Stomach (tissue), 9 donors: Measurements from ENCODE around the gene THSD4. TPM values are rescaled to one million over a fixed set of nuclear protein-coding genes. Genes with fewer than 3 reads are reported as not detected.

Source experiments
- DNase-seq, 2 donors: peaks; one replicate each; pipeline versions ENCODE4 v3.0.0 to v3.0.0-alpha.2; 2013 to 2019
- H3K27ac ChIP-seq, 5 donors: fragments of 200-600 bp in 4 of 5; sonication (generic) in 4 of 5; one replicate each; pipeline ENCODE4 v1.5.1; 2013 to 2019; ENCODE audit warnings: mild to moderate bottlenecking in 1 of 5, moderate library complexity in 1 of 5
- H3K27me3 ChIP-seq, 3 donors: fragments of 200-600 bp; sonication (generic); one replicate each; pipeline ENCODE4 v1.5.1; 2017 to 2019; ENCODE audit warnings: mixed run types in 1 of 3
- H3K36me3 ChIP-seq, 4 donors: fragments of 200-600 bp; sonication (generic); 1 replicate in 3 of 4; 2 replicates in 1 of 4; pipeline ENCODE4 v1.5.1; 2016 to 2019
- H3K4me1 ChIP-seq, 4 donors: fragments of 200-600 bp; sonication (generic); one replicate each; pipeline ENCODE4 v1.5.1; 2016 to 2019
- H3K4me3 ChIP-seq, 4 donors: fragments of 200-600 bp; sonication (generic) in 3 of 4; one replicate each; pipeline ENCODE4 v1.5.1; 2016 to 2019; ENCODE audit warnings: mild to moderate bottlenecking in 1 of 4
- H3K9me3 ChIP-seq, 4 donors: fragments of 200-600 bp; sonication (generic); one replicate each; pipeline ENCODE4 v1.5.1; 2016 to 2019
- EP300 ChIP-seq: sonication (generic); formaldehyde crosslinking; IDR thresholded peaks from one replicate; pipeline ENCODE4 v1.6.1; 2017; ENCODE audit warnings: antibody characterized with exemption
- POLR2A ChIP-seq, 4 donors: fragments of 450-650 bp; IDR thresholded peaks; one replicate each; pipeline ENCODE4 v1.6.1; 2016; ENCODE audit warnings: antibody characterized with exemption in 4 of 4, control low read depth in 2 of 4, mild to moderate bottlenecking in 1 of 4, moderate library complexity in 1 of 4
- POLR2AphosphoS5 ChIP-seq, 3 donors: sonication (generic); formaldehyde crosslinking; IDR thresholded peaks; one replicate each; pipeline ENCODE4 v1.6.1; 2016; ENCODE audit warnings: antibody characterized with exemption in 3 of 3
- WGBS, 5 donors: extraction: QIAGEN DNeasy Blood & Tissue Kit in 3 of 5; methylation state at CpG; one replicate each; pipeline versions ENCODE4 v1.1.5 to v1.1.7; 2013 to 2018; 5-methylcytosine and 5-hydroxymethylcytosine counted together
- intact Hi-C: fragments of 100-400 bp; cut with DNase I; formaldehyde crosslinking; loops from one replicate; pipeline ENCODE4 v1.15.1; 2023; ENCODE audit warnings: low total_unique reads
- polyA plus RNA-seq, 3 donors: library from polyadenylated mRNA; stranded (reverse); fragments of 200-250 nt; gene quantifications; one replicate each; pipeline ENCODE4 v1.2.3, GENCODE V29; 2013
- total RNA-seq, 5 donors: library from RNA; depleted of rRNA; stranded (reverse); fragments of >200 nt; gene quantifications; one replicate each; pipeline versions ENCODE4 v1.1.0 to v1.2.3, GENCODE V29; 2014 to 2016
- TF ChIP-seq, protein P1 (sequence below), 7 experiments: fragments of 450-650 bp in 4 of 7; fragments of 200-600 bp in 3 of 7; sonication (generic) in 3 of 7; IDR thresholded peaks; one replicate each; pipeline ENCODE4 v1.5.1; 2016 to 2019; ENCODE audit warnings: antibody characterized with exemption in 7 of 7, control low read depth in 2 of 7, mild to moderate bottlenecking in 1 of 7
- donor health status: healthy with polysubstance abuse.
- donor health status: Bipolar disorder and iron deficiency.
- donor health status: healthy.

THSD4 gene
- total and polyA plus RNA-seq, 8 donors, result 1.8 to 79.4 (median 22.0) TPM

DNA sequence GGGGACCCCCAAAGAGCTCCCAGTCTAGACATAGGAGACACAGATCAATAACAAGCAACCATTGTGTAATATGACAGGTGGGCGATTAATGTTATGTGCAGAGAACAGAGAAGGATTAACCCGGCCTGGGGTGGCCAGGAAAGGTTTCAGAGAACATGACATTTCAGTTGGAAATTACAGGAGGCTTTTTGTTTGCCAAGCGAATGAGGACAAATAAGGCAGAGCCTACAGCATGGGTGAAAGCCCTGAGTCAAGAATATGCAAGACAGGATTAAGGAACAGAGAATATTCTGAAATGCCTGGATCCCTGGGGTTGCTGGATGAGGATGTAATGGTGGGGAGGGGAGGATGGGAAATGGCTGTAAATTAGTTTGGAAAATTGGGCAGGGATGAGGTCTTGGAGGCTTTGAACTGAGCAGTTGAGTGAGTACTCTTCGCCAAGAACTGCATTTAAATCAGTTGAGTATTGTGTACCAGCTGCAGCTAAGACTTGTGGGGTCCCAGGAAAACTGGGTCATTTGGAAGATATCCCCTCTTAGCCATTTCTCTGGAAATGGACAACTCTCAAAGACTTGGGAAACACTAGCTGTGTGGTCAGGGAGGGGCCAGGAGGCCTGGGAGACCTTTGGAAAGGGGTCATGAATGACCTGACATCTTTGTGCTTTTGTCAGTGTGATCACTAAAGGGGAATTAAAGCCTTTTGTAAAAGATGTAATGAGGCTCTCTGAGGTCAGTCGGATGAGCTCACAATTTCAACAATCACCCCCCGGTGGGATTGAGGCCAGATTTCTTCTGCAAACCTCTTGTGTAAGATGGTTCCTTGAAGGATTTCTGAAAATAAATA lies 496.5 kb downstream of the THSD4 start:
- intact Hi-C loops, result no loop called here
- 50 to 75% (median 59%) methylated on average over 6 of the region's 6 CpGs for WGBS, 5 donors
- Histone ChIP-seq H3K27ac (peak overlapping the region; percentile 18 to 73 (median 45)), H3K9me3 (no peaks in the 10 kb centered on the region), H3K36me3 (no peaks in the 10 kb centered on the region), H3K4me1 (peaks cover 16 to 37% (median 21%) of the 10 kb centered on the region in 4 donors), H3K27me3 (no peaks in the 10 kb centered on the region), H3K4me3 (no peak overlapping the region)
- no peak for DNase-seq
- TF ChIP-seq POLR2AphosphoS5 (IDR thresholded peaks at IDR 0.05), result no peak
- TF ChIP-seq, protein P1, sequence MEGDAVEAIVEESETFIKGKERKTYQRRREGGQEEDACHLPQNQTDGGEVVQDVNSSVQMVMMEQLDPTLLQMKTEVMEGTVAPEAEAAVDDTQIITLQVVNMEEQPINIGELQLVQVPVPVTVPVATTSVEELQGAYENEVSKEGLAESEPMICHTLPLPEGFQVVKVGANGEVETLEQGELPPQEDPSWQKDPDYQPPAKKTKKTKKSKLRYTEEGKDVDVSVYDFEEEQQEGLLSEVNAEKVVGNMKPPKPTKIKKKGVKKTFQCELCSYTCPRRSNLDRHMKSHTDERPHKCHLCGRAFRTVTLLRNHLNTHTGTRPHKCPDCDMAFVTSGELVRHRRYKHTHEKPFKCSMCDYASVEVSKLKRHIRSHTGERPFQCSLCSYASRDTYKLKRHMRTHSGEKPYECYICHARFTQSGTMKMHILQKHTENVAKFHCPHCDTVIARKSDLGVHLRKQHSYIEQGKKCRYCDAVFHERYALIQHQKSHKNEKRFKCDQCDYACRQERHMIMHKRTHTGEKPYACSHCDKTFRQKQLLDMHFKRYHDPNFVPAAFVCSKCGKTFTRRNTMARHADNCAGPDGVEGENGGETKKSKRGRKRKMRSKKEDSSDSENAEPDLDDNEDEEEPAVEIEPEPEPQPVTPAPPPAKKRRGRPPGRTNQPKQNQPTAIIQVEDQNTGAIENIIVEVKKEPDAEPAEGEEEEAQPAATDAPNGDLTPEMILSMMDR (IDR thresholded peaks at IDR 0.05), result no peak
- TF ChIP-seq POLR2A (IDR thresholded peaks at IDR 0.05), result no peak

DNA sequence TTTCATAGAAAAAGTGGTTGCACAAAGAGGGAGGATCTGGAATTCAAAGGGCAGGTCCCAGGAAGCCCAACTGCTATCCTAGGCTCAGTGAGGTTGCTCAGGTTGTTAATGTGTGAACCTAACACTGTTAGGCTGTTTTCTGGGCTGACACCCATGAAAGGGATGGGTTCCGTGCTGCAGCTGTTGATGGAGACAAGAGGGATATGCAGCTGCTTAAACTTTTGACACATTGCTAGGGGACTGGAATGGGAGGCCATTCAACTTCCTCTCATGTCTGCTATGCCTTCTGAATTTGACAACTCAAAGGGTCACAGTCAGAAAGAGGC lies 497.1 kb downstream of the THSD4 start:
- DNase-seq, result no peak
- intact Hi-C loops, result no loop called here
- Histone ChIP-seq H3K27ac (peak overlapping the region; percentile 18 to 73 (median 45)), H3K4me3 (no peak overlapping the region), H3K4me1 (peaks cover 16 to 37% (median 21%) of the 10 kb centered on the region in 4 donors), H3K27me3 (no peaks in the 10 kb centered on the region), H3K36me3 (no peaks in the 10 kb centered on the region), H3K9me3 (no peaks in the 10 kb centered on the region)
- TF ChIP-seq POLR2A (IDR thresholded peaks at IDR 0.05) (no peak), POLR2AphosphoS5 (IDR thresholded peaks at IDR 0.05) (no peak), EP300 (no peak)
- TF ChIP-seq, protein P1 (IDR thresholded peaks at IDR 0.05), result no peak
- WGBS, 5 donors, result 58 to 80% (median 71%) methylated on average over 1 of the region's 1 CpG

DNA sequence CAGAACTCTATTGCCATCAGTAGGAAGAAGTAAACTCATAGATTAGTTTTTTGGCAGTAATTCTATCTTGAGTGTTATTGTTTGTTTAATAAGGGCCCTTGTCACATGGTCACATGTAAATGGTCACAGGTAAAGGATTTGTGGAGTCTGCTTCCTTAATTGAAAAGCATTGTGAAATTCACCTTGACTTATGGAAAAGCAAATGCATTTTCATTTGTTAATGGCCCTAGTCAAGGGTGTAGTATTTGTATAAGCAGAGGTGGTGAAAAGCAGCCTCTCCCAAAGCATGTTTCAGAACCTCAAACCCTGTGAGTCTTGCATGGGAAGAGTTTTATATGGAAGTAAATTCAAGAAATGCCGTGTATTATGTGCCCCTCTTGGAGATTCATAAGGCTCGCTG lies 497.6 kb downstream of the THSD4 start:
- Histone ChIP-seq H3K27ac (peak overlapping the region in 4 of 5 donors; percentile 35 to 73 (median 63)), H3K4me1 (peaks cover 16 to 37% (median 21%) of the 10 kb centered on the region in 4 donors), H3K27me3 (no peaks in the 10 kb centered on the region), H3K4me3 (no peak overlapping the region), H3K36me3 (no peaks in the 10 kb centered on the region), H3K9me3 (no peaks in the 10 kb centered on the region)
- peak in 1 of 2 donors; percentile 47 for DNase-seq
- no peak for TF ChIP-seq EP300
- TF ChIP-seq POLR2AphosphoS5 (IDR thresholded peaks at IDR 0.05), result peak in 2 of 3 donors; percentile 27 to 65
- intact Hi-C loops, result no loop called here
- 51 to 74% (median 58%) methylated on average over 2 of the region's 2 CpGs for WGBS, 5 donors

DNA sequence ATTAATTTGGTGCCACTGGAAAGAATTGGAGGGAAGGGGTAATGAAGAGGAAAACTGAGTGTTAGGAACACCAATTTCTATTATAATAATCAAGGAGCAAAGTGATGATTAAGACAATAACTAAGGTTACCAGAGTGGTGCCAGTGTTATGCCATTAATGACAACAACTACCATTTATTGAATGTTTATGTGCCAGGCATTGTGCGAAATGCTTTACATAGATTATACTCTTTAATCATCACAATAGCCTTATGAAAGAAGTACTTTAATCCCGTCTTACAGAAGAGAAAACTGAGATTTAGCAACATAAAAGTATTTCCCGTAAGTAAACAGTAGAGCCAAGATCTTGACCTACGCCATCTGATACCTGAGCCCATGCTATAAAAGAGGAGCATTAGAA lies 507.8 kb downstream of the THSD4 start:
- TF ChIP-seq, protein P1 (IDR thresholded peaks at IDR 0.05), result no peak
- TF ChIP-seq POLR2A (IDR thresholded peaks at IDR 0.05) (no peak), POLR2AphosphoS5 (IDR thresholded peaks at IDR 0.05) (no peak), EP300 (no peak)
- no peaks in the 10 kb centered on the region for H3K36me3 ChIP-seq
- no peak overlapping the region for H3K4me3 ChIP-seq
- H3K27me3 ChIP-seq, result no peaks in the 10 kb centered on the region
- no peaks in the 10 kb centered on the region for H3K4me1 ChIP-seq
- no peak for DNase-seq
- intact Hi-C loops, result no loop called here
- no peak overlapping the region for H3K27ac ChIP-seq
- WGBS, 5 donors, result 94 to 97% (median 95%) methylated on average over 4 of the region's 4 CpGs
- no peaks in the 10 kb centered on the region for H3K9me3 ChIP-seq

DNA sequence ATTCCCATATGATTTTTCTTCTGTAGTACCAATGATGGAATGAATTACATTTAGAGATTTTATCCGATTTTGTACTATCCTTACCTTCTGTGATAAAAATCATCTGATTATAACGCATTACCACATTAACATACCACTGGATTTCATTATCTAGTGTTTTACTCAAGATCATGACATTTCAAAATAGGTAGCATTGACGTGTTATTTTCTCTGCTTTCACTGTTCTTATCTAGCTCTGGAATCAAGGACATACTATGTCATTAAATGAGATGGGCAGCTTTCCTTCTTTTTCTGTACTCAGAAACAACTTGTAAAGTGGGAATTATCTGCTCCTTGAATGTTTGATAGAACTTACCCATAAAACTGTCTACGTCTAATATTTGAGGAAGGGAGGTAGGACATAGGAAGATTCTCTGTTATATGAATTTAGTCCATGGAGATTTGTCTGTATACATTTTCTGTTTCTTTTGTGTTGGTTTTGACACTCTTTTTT lies 511.4 kb downstream of the THSD4 start:
- TF ChIP-seq, protein P1 (IDR thresholded peaks at IDR 0.05), result no peak
- TF ChIP-seq POLR2A (IDR thresholded peaks at IDR 0.05) (no peak), EP300 (no peak), POLR2AphosphoS5 (IDR thresholded peaks at IDR 0.05) (no peak)
- DNase-seq, result no peak
- Histone ChIP-seq H3K9me3 (no peaks in the 10 kb centered on the region), H3K36me3 (no peaks in the 10 kb centered on the region), H3K27me3 (no peaks in the 10 kb centered on the region), H3K27ac (no peak overlapping the region), H3K4me3 (no peak overlapping the region), H3K4me1 (no peaks in the 10 kb centered on the region)
- WGBS, 5 donors, result 85 to 92% (median 90%) methylated on average over 4 of the region's 4 CpGs
- intact Hi-C loops, result no loop called here
